HG03060 (cell line): ENCODE measurements around the gene CYB561A3.

Experiments
- ATAC-seq: cut with Tn5 transposase; IDR thresholded peaks from one replicate; pipeline ENCODE4 v1.9.1; 2021; ENCODE audit warnings: low read depth, moderate number of reproducible peaks; ENCODE audit not compliant: unreplicated experiment

Gene CYB561A3

GRCh38 chr11:61370349-61371005, 8.8 kb upstream of the CYB561A3 start:
- ATAC-seq, result no peak

GRCh38 chr11:61369372-61370348, 8.0 kb upstream of the CYB561A3 start:
- ATAC-seq, result no peak

- no peak for ATAC-seq
These were observed 7.0 kb upstream of the CYB561A3 start for GRCh38 chr11:61368646-61369045.

- no peak for ATAC-seq
These were observed 5.7 kb upstream of the CYB561A3 start for GRCh38 chr11:61367406-61367805.

GRCh38 chr11:61364012-61364675, 2.5 kb upstream of the CYB561A3 start:
- no peak for ATAC-seq

GRCh38 chr11:61362542-61362875, 827 bp upstream of the CYB561A3 start:
- no peak for ATAC-seq

GRCh38 chr11:61361237-61361740, 393 bp downstream of the CYB561A3 start:
- no peak for ATAC-seq

- ATAC-seq, result no peak
These were observed 2.2 kb downstream of the CYB561A3 start for GRCh38 chr11:61359516-61359915.

GRCh38 chr11:61358566-61358965, 3.1 kb downstream of the CYB561A3 start:
- ATAC-seq, result no peak

GRCh38 chr11:61357894-61358239, 3.8 kb downstream of the CYB561A3 start:
- ATAC-seq, result no peak

- peak; percentile 40 for ATAC-seq
These were observed 4.3 kb downstream of the CYB561A3 start for GRCh38 chr11:61357233-61357893.

GRCh38 chr11:61356706-61357105, 5.0 kb downstream of the CYB561A3 start:
- no peak for ATAC-seq

GRCh38 chr11:61354208-61354607, 7.5 kb downstream of the CYB561A3 start:
- no peak for ATAC-seq

- ATAC-seq, result no peak
These were observed 8.3 kb downstream of the CYB561A3 start for GRCh38 chr11:61353131-61354067.

GRCh38 chr11:61352038-61352437, 9.6 kb downstream of the CYB561A3 start:
- ATAC-seq, result no peak

GRCh38 chr11:61350803-61351202, 10.9 kb downstream of the CYB561A3 start:
- ATAC-seq, result no peak

GRCh38 chr11:61350336-61350735, 11.3 kb downstream of the CYB561A3 start:
- no peak for ATAC-seq

- ATAC-seq, result no peak
These were observed 11.8 kb downstream of the CYB561A3 start for GRCh38 chr11:61349916-61350315.

GRCh38 chr11:61349189-61349751, 12.4 kb downstream of the CYB561A3 start:
- no peak for ATAC-seq
